NAMALWA (cell line): ENCODE results near the gene VASN.
"Not testable (repeated sequence)": the region's sequence is repeated elsewhere in the genome, so short reads cannot be mapped to it uniquely, and the experiment has no call there.

Experiments used
- DNase-seq: peaks from one replicate; pipeline ENCODE4 v3.0.0-alpha.2; 2015; ENCODE audit warnings: low spot score

Gene VASN

GRCh38 chr16:4371357-4372000, at the start of gene VASN:
Gene VASN (plus strand): TSS chr16:4371848. CDS start chr16:4380878, 9,030 bp downstream.
- DNase-seq = no peak

GRCh38 chr16:4322121-4323052, 49.3 kb upstream of the VASN start:
- DNase-seq = no peak

GRCh38 chr16:4323071-4323844, 48.4 kb upstream of the VASN start:
- DNase-seq = no peak

- no peak for DNase-seq
These were observed 47.7 kb upstream of the VASN start for GRCh38 chr16:4323845-4324488.

GRCh38 chr16:4324492-4325252, 47.0 kb upstream of the VASN start:
- DNase-seq = no peak

- DNase-seq = peak; percentile 48
These were observed 46.3 kb upstream of the VASN start for GRCh38 chr16:4325253-4325758.

- no peak for DNase-seq
These were observed 44.1 kb upstream of the VASN start for GRCh38 chr16:4327386-4328045.

GRCh38 chr16:4328046-4328781, 43.4 kb upstream of the VASN start:
- DNase-seq = peak; percentile 57

- DNase-seq = no peak
These were observed 42.6 kb upstream of the VASN start for GRCh38 chr16:4328782-4329775.

- peak; percentile 74 for DNase-seq
These were observed 41.3 kb upstream of the VASN start for GRCh38 chr16:4330277-4330874.

- no peak for DNase-seq
These were observed 39.6 kb upstream of the VASN start for GRCh38 chr16:4332083-4332482.

GRCh38 chr16:4332623-4333307, 38.9 kb upstream of the VASN start:
- no peak for DNase-seq

- DNase-seq = no peak
These were observed 38.4 kb upstream of the VASN start for GRCh38 chr16:4333308-4333638.

- not testable (repeated sequence) for DNase-seq
These were observed 37.9 kb upstream of the VASN start for GRCh38 chr16:4333714-4334113.

GRCh38 chr16:4334724-4335495, 36.7 kb upstream of the VASN start:
- no peak for DNase-seq

- DNase-seq = no peak
These were observed 34.7 kb upstream of the VASN start for GRCh38 chr16:4336701-4337539.
